ENCODE results near the gene GALNT1.

GALNT1 gene

DNA sequence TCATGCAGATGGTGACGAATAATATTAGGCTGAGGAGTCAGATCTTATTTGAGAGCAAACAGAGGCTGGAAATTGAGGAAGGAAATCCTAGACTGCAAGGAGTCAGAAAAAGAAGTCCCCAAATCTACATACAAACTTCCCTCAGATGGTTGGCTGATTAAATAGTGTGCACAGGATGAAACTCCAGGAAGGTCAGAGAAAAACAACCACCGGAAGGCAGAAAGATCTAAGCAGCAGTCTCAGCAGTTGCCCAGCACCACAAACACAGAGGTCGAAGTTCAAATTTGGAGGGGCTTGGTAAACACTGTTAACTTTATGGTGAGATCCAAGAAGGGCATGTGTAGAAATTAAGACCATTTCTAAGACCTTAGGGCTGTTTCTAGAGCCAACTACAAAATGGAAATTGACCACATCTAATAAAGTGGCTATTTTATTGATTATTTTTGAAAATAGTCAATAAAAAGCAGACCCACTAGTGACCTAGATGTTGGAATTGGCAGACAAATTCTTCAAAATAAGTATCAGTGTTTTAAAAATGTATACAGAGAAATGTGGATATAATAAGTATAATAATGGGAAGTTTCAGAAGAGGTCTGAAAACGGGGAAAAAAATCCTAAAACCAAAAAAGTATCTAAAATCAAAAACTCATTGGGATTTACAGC is 134.8 kb downstream of the GALNT1 start:
- DNase-seq (ENCODE audit: extremely low read depth, low read depth), result no peak
- TF ChIP-seq CTCF (IDR thresholded peaks at IDR 0.05; ENCODE audit: low read depth, low read length, missing control alignments), result no peak
- H3K4me3 ChIP-seq (replicated peaks; ENCODE audit: low read depth, low read length), result no peak overlapping the region

DNA sequence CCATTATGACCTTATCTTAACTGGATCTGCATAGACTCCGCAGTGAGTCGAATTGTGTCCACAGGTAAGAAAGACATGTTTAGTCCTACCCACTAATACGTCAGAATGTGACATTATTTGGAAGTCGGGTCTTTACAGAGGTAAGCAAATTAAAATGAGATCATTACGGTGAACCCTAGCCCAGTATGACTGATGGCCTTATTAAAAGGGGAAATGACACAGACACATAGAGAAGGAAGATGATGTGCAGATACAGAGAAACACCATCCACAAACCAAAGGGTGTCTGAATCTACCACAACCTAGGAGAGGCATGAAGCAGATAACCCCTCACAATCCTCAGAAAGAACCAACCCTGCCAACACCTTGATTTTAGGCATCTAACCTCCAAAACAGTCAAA is 135.6 kb downstream of the GALNT1 start:
- no peak for DNase-seq (ENCODE audit: extremely low read depth, low read depth)
- H3K4me3 ChIP-seq (replicated peaks; ENCODE audit: low read depth, low read length), result no peak overlapping the region
- TF ChIP-seq CTCF (IDR thresholded peaks at IDR 0.05; ENCODE audit: low read depth, low read length, missing control alignments), result no peak

DNA sequence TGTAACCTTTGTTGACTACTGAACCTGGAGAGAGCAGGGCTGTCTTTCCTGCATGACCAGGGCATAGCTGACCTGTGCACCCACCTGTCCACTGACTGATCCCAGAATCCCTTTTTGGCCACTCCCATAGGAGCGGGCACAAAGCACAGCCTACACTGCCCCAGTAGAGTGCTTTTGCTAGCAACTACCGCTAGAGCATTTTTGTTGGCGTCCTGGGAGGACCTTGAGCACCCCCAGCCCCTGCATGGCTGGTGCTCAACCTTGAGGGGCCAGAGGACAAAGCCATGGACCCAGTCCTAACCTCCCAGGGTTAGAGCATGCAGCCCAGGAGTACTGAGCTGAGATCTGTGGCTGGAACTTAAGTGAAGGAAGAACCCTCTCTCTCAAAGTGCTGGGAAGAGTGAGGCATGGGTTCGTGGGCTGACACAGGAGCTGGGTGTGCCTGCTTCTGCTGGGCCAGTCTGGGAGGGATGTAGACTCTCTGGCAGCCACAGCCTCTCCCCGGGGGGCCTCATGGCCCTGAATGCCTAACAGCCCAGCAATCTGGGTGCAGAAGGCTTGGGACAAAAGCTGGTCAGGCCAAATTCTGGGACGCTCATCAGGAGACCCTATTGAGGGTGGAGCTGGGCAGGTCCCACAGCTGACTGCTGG is 140.0 kb downstream of the GALNT1 start:
- H3K4me3 ChIP-seq (replicated peaks; ENCODE audit: low read depth, low read length), result no peak overlapping the region
- DNase-seq (ENCODE audit: extremely low read depth, low read depth), result no peak
- TF ChIP-seq CTCF (IDR thresholded peaks at IDR 0.05; ENCODE audit: low read depth, low read length, missing control alignments), result no peak

DNA sequence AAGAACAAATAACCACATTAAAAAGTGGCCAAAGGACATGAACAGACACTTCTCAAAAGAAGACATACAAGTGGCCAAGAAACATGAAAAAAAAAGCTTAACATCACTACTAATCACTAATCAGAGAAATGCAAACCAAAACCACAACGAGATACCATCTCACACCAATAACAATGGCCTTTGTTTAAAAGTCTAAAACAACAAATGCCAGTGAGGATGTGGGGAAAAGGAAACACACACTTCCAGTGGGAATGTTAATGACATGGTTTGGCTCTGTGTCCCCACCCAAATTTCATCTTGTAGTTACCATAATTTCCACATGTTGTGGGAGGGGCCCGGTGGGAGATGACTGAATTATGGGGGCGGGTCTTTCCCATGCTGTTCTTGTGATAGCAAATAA is 147.1 kb downstream of the GALNT1 start:
- TF ChIP-seq CTCF (IDR thresholded peaks at IDR 0.05; ENCODE audit: low read depth, low read length, missing control alignments), result no peak
- DNase-seq (ENCODE audit: extremely low read depth, low read depth), result no peak
- H3K4me3 ChIP-seq (replicated peaks; ENCODE audit: low read depth, low read length), result no peak overlapping the region

GRCh38 chr18:35729991-35730668 is 148.6 kb downstream of the GALNT1 start:
- no peak for DNase-seq (ENCODE audit: extremely low read depth, low read depth)
- no peak for TF ChIP-seq CTCF (IDR thresholded peaks at IDR 0.05; ENCODE audit: low read depth, low read length, missing control alignments)
- no peak overlapping the region for H3K4me3 ChIP-seq (replicated peaks; ENCODE audit: low read depth, low read length)

DNA sequence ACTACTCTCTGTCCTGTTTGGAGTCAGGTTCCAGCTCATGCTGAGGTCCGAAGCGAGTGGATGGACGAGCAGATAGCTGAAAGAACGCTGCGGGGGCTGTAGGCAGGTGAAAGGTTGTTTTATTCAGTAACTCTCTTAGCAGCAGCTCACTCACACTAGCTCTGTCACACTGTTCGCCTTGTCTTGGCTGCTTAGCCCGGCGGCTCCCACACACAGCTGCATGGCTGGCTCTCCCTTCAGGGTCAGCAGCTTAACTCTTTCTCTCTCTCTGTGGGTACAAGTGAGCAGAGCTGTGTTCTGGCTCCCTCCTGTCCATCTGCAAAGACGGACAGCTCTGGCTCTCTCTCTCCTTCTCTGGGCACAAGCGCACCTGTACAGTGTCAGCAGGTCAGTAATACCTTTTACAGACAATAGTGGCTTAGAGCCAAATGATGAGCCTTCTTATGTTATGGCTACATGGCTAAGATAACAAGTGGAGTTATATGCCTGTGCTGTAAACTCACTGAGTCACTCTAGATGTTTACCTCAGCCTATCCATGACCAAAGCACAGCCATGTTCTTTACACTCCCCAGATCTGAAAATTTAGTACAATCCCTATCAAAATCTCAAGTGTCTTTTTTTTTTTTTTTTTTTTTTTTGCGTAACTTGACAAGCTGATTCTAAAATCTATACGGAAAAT is 149.3 kb downstream of the GALNT1 start:
- no peak overlapping the region for H3K4me3 ChIP-seq (replicated peaks; ENCODE audit: low read depth, low read length)
- TF ChIP-seq CTCF (IDR thresholded peaks at IDR 0.05; ENCODE audit: low read depth, low read length, missing control alignments), result no peak
- DNase-seq (ENCODE audit: extremely low read depth, low read depth), result no peak

Measured in HFF-Myc (cell line).